GM19452 (cell line): ENCODE measurements around the gene PAPPA2.
"Not testable (repeated sequence)": the region's sequence is repeated elsewhere in the genome, so short reads cannot be mapped to it uniquely, and the experiment has no call there.

Experiments
- ATAC-seq: cut with Tn5 transposase; IDR thresholded peaks from one replicate; pipeline ENCODE4 v1.9.1; 2021; ENCODE audit not compliant: unreplicated experiment

PAPPA2 gene

DNA sequence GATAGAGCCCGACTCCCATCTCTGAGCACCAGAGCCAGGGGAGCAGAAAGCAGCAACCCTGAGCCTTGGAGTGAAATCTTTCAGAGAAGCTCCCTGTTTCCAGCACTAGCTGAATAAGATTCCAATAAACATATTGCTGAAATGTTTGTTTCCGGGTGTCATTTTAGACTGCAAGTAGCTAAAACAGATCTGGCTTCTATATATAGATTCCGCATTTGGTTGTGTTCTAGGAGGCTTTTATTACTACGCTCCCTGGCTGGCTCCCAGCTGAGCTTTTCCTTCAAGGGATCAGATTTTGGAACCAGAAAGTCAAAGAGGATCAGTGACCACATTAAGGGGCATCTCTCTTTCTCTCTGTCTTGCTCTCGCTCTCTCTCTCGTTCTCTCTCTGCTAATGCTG is 88.2 kb downstream of the PAPPA2 start:
- ATAC-seq = no peak

DNA sequence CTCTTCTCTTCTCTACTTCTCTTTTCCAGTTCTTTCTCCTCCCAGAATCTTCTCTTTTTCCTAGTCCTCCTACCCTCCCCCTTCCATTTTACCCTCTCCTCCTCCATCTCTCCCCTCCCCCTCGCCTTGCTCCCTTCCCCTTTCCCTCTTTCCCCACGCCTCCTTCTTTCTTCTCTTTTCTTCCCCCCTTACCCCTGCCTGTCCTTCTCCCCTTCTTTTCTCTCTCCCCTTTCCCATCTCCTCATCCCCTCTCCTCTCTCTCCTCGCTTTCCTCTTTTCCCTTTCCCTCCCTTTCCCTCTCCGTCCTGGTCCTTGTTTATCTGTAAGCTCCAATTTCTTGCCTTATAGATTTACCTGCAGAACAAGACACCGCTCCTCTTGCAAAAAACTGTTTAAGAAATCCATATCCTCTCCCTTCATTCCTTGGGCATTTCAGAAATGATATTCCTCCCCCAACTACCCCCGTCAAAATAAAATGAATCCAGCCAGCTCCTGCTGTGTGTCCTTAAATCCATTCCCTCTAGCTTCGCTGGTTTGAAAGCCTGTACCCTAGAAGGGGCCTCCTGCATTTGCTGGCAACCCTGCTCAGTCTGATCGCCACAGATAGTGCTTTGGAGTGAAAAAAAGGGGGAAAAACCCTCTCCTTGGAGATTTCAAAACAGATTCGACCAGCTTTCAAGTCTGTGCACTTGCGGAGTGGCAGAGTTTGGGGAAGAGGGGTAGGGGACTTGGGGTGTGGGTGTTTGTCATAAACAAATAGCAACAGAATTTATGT is 89.4 kb downstream of the PAPPA2 start:
- no peak for ATAC-seq

DNA sequence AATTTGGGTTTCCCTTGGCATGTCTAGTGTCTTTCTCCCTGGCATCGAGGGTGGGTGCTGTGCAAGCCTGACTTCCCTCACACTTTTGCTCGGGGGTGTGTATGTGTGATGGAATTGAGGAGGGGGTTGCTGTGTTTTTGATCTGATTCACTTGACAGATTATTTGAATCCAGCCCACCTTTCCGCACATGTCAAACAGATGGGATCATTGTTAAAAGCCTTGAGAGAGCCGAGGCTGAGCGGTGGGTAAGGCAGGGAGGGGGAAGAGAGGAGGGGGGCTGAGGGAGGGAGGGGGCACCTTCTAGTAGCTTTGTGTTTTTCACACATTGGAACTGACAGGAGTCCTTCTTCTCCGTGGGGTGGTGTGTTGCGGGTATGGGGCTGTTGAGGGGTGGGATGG is 90.0 kb downstream of the PAPPA2 start:
- ATAC-seq = no peak

DNA sequence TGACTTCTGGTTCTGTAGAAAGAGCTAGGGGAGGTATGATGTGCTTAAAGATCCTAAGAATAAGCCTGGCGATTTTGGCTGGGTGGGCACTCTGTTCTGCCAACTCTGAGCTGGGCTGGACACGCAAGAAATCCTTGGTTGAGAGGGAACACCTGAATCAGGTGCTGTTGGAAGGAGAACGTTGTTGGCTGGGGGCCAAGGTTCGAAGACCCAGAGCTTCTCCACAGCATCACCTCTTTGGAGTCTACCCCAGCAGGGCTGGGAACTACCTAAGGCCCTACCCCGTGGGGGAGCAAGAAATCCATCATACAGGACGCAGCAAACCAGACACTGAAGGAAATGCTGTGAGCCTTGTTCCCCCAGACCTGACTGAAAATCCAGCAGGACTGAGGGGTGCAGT is 93.3 kb downstream of the PAPPA2 start:
- ATAC-seq = no peak

DNA sequence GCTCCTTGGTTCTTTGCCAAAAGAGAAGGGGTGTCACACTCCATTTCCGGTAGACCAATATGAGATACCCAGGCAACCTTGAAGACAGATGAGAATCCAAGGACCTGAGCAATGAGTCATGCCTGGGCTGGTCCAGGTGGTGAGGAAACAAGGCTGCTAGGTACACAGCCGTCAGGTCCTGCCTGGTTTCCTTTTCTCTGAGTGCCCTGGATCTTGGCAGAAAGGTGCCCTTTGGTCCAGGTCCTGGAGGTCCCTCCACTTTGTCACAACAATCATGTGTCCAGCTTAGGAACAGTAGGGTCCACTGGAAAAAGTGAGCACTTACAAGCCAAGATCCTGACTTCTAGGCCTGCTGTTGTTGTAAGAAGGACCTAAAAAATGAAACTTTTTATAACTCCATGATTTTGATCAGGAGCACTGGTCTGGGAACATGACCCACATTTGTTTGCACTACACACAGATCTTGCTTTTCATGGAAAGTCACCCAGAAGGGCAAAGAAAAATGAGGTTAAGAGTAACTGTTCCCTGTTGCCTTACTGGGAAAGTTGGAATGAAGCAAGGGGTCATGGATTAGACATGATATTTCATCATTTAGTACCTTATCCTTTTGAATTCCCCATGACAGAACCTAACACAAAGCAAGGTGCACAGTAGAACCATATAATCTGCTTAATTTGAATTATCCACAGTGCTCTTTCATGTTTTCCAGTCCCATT is 94.7 kb downstream of the PAPPA2 start:
- no peak for ATAC-seq

DNA sequence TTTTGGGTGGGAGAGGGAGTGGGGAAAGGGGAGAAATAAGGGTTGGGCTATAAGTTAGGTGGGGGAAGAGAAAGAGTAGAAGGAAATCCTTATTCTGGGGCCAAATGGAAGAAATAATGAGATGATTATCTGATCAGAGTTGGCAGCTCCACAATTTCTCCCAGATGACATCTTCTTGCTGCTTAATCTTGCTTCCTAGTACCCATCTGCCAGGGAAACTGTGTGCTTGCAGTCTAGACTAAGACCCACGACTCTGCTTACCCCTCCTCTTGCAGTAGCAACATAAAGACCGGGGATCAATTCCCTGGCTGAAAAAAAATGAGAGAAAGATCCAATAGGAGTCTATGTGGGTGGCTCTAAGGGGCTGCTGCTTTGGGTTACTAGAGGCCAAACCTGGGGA is 95.6 kb downstream of the PAPPA2 start:
- no peak for ATAC-seq

DNA sequence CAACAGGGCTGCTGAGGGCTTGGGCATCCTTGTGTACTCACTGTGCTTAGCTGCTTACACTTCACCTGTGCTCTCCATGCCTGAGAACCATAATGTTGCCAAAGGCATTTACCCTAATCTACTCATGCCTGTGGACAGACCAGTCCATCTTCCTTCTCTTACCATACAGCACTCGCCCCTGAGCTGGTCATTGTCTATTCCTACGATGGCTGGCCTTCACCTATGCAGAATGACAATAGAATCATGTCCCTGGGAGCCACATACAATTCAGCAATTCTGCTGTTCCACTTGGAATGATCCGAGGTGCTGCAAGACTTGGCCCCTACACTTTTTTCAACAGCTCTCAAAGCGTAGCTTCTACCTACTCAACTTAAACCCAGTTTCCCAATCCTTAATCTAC is 96.5 kb downstream of the PAPPA2 start:
- no peak for ATAC-seq

DNA sequence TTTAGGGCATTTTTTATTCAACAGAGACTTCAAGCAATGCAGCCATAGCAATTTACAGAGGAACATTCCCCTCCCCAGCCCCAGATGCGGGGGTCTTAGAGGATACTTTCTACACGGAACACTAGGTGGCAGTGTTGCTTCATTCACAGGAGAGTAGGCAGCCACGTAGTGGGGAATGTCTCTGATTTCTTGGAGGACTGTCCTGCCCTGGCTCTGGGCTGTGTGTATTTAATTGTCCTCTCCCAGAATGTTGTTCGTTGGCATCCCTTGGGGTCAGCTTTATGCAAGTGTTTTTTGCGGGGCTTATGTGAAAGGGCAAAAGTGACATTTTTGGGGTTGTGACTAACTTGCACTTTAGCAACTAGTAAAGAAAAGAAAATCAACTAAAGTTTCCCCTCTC is 96.9 kb downstream of the PAPPA2 start:
- peak; percentile 82 for ATAC-seq

DNA sequence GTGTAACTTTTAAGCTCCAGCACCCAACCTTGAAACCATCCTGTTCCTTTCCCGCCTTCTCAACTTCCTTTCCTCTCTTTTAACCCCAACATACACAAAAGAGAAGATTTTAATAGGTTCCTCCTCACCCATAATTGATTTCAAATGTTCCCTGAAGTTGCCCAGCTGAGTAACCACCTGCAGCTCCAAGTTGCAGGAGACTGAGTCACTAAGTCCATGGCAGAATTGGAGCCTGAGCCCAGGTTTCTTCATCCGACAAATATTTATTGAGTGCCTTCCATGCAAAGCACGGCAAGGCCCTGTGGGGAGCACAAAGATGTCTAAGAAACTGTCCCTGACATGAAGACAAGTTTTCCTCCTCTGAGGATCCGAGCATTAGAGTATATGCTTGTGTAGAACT is 97.7 kb downstream of the PAPPA2 start:
- ATAC-seq = no peak

DNA sequence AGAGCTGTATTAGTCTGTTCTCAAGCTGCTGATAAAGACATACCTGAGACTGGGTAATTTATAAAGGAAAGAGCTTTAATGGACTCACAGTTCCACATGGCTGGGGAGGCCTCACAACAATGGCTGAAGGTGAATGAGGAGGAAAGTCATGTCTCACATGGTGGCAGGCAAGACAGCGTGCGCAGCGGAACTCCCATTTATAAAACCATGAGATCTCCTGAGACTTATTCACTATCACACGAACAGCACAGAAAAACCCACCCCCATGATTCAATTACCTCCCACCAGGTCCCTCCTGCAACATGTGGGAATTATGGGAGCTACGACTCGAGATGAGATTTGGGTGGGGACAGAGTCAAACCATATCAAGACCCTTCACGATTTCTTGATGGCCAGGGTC is 98.8 kb downstream of the PAPPA2 start:
- ATAC-seq = not testable (repeated sequence)

DNA sequence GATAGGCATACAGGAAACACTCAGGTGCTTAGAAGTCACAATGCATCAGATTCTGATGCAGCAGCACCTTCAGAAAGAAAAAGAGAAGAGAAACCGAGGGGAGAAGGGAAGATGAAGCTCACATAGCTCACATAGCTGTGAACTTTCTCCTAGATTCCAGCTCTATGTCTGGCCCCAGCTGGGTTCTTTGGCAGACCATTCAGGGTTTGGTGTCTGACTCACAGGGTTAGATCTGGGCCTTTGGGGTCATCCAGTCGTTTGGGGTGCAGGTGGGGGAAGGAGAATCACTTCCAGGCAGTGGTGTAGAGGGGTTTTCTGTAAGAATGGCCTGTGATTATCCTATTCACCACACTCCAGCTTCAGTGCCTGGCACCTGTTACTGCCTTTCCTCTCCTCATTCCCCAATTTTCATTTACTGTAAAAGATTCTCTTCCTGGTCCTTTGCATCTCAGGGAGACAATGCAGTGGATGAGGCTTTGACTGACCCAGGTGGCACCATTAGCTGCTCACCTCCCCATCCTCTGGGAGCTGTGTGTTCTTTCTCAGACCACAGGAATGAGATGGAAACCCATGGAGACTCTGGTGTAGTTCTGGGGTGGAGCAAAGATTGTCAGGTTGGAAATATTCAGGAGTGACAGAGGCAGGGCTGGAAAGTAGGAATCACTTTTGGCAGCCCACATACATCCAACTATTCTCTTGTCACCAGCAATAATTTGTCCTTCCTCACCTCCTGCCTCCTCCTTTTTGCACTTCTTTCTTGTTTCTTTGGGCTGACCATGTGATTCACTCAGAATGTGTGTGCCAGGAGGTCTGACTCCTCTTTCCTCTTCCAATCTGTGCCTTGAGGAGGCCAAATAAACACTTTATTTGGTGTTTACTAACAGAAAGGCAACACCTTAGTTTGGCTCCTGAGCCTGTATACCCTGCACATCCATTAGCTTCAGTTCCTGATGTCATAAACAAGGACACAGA is 103.3 kb downstream of the PAPPA2 start:
- ATAC-seq = no peak

DNA sequence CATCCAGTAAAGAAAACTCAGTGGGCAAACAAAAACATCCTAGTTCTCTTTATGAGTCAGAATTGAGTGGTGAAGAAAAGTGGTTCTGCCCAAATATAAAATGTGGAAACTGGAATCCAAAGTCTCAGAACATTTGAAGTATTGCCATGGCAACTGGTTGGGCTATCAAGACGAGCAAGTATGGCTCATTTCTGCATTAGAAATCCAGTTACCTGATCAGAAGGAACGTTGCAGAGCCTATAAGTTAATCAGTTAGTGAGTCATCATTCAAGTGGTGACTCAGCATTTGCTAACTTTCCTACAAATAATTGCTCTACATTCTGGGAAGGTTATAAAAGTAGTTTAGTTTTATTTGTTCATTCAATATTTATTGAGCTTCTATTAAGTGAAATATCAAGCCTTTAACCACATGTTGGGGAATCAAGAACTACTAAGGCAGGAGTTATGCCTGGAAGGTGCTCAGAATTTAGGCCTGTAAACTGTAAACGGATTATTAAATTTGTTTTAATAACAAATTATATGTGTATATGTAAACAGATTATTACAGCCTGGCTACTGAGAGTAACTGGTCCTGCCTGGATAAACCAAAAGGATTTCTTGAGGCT is 104.3 kb downstream of the PAPPA2 start:
- ATAC-seq = no peak

DNA sequence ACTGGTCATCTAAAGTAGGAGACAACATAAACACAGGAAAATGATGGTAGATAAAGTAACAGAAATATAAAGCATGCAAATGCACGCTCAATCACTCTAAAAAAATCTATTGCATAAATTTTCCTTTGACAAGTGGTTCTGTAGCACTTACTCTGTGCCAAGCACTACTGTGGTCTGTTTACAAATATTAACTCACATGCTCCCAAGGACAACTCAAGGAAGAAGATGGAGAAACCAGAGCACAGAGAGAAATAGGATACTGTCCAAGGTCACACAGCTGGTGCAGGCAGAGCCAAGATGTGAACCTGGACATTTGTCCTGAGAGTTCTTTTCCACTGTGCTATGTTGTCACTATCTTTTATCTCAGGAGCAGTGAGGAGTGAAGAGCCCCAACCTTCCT is 105.2 kb downstream of the PAPPA2 start:
- ATAC-seq = no peak

DNA sequence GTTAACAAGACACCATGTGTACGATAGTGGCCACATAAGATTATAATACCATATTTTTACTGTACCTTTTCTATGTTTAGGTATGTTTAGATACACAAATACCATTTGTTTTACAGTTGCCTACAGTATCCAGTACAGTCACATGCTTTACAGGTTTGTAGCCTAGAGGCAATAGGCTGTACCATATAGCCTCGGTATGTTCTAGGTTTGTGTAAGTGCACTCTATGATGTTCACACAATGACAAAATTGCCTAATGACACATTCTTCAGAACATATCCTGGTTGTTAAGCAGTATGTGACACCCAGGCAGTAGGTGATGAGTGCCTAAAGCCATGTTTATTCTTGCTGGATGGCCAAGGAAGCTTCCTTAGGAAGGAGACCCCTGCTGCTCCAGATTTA is 111.8 kb downstream of the PAPPA2 start:
- no peak for ATAC-seq

DNA sequence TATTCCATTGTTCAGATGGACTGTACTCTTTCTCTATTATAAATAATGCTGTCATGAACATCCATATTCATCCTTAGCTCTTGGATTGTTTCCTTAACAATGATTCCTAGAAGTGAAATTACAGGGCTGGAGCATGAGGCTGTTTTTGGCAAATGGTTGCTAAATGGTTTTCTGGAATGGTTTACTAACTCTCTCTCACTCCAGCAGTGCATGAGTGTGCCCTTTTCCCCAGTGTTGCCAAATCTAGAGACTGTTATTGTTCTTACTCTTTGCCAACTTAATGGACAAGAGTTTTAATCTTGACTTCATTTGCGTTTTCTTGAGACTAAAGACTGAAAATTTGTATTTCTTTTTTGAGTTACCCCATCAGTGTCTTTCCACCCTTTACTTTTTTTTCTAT is 113.0 kb downstream of the PAPPA2 start:
- no peak for ATAC-seq

DNA sequence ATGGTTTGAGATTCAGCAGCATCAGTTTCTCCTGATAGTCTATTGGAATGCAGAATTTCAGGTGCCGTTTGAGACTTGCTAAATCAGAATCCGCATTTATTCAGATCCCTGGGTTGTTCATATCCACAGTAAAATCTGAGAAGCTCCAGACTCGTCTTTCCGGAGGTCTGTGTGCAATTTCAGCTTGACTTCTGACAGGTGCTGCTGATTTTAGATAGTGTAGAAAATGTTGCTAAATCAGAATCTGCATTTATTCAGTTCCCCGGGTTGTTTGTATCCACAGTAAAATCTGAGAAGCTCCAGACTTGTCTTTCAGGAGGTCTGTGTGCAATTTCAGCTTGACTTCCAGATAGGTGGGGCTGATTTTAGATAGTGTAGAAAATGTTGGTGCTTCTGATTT is 113.7 kb downstream of the PAPPA2 start:
- no peak for ATAC-seq

DNA sequence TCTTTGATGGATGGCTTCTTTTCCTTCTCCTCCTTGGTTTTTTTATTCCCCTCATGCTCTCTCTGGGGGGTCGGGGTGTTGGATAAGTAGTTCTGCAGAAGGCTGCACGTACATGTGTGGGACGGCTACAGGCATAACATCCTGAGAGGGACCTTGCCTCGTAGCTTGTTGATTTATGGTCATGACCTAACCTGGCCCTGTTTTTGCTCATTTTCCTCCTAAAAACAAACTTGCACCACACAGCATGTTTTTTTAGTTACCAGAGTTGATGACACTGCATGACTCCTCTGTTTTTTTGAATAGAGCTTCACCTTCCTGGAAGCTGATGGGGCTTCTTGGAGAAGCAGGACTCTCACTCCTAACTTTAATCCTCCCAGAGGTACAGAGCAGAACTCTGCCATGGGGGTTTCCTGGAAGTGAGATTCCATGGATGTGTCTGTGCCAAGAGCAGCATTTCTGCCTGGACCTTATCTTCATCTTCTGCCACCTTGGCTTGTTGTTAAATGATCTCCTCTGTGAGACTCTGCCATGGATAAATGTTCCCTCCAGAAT is 114.7 kb downstream of the PAPPA2 start:
- no peak for ATAC-seq

DNA sequence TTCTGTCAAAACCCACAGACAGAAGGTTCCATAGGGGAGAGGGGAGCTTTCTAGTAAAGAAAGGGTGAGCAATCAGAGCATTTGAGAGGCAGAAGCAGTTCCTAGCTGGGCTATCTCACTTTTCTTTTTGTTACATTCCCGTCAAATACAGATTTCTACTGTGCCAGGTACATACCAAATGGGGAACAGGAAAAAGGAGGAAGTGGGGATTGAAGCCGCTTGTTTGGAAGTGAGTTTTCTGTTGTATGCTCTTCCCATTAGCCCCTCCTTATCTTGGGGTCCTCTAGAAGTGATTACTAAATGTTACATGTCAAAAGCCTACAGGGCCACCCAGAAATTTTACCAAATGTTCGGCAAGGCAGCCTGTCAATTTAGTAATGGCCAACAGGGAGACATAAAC is 116.1 kb downstream of the PAPPA2 start:
- no peak for ATAC-seq

DNA sequence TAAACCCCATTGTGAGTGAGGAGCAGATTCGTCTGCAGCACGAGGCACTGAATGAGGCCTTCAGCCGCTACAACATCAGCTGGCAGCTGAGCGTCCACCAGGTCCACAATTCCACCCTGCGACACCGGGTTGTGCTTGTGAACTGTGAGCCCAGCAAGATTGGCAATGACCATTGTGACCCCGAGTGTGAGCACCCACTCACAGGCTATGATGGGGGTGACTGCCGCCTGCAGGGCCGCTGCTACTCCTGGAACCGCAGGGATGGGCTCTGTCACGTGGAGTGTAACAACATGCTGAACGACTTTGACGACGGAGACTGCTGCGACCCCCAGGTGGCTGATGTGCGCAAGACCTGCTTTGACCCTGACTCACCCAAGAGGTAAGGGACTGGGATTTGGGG is 132.2 kb downstream of the PAPPA2 start:
- no peak for ATAC-seq

DNA sequence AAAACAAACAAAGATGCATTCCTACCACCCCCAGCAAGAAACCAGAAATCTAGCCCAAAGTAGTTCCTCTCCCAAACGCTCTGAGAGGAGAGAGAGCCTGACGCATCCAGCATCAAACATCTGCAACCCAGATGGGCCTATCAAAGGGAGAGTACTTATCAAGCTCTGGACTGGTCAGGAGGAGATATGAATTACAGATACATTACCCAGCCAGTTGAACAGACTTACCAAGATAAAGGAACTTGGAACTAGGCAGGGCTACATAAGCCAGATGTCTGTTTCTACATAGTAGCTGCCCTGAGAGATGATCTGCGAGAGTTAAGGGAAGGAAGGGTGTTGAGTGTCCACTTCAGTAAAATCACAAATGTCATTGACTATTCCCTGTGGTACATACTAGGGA is 138.4 kb downstream of the PAPPA2 start:
- no peak for ATAC-seq
